ENCODE measurements around the gene STT3B. TPM values are rescaled to one million over a fixed set of nuclear protein-coding genes. Genes with fewer than 3 reads are reported as not detected.

Gene STT3B
- polyA plus RNA-seq, 1 donor = 125 TPM

DNA sequence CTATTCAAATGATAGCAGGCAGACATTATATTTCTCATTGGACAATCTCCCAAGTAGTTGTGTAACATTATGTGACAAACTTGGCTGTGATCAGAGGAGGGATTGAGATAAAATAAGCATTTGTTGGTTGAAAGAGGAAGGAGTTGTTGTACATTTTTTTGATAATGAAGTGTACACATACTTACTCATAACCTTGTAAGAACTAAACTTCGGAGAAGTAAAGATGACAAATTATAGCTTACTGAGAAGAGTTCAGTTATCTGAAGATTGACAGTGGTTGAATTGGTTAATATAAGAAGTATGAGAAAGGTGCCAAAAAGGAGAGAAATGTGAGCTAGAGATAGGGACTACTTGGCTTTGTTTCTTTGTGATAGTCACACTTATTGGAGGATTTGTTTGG, 32.6 kb downstream of the STT3B start:
- no peak overlapping the region for H3K4me3 ChIP-seq (ENCODE audit: low read length)
- no peak overlapping the region for H3K27ac ChIP-seq (ENCODE audit: low read length)
- no peaks in the 10 kb centered on the region for H3K27me3 ChIP-seq (ENCODE audit: control insufficient read depth, insufficient read depth, low read length)
- DNase-seq = no peak
- H3K36me3 ChIP-seq (ENCODE audit: control insufficient read depth, insufficient read depth, low read length) = no peaks in the 10 kb centered on the region
- no peaks in the 10 kb centered on the region for H3K4me1 ChIP-seq (ENCODE audit: control insufficient read depth, insufficient read depth, low read length)
- H3K9me3 ChIP-seq (ENCODE audit: control insufficient read depth, low read depth, low read length) = peaks cover 12% of the 10 kb centered on the region
- WGBS (ENCODE audit: insufficient coverage, low lambda C conversion rate) = no CpG with 5 or more reads among the region's 1 CpG

GRCh38 chr3:31567036-31567435, 34.3 kb downstream of the STT3B start:
- Histone ChIP-seq H3K27me3 (ENCODE audit: control insufficient read depth, insufficient read depth, low read length) (no peaks in the 10 kb centered on the region), H3K9me3 (ENCODE audit: control insufficient read depth, low read depth, low read length) (no peaks in the 10 kb centered on the region), H3K4me3 (ENCODE audit: low read length) (no peak overlapping the region), H3K36me3 (ENCODE audit: control insufficient read depth, insufficient read depth, low read length) (no peaks in the 10 kb centered on the region), H3K4me1 (ENCODE audit: control insufficient read depth, insufficient read depth, low read length) (no peaks in the 10 kb centered on the region), H3K27ac (ENCODE audit: low read length) (no peak overlapping the region)
- DNase-seq = peak in 1 of 2 donors; percentile 18
- WGBS (ENCODE audit: insufficient coverage, low lambda C conversion rate) = 36% methylated on average over 1 of the region's 1 CpG

DNA sequence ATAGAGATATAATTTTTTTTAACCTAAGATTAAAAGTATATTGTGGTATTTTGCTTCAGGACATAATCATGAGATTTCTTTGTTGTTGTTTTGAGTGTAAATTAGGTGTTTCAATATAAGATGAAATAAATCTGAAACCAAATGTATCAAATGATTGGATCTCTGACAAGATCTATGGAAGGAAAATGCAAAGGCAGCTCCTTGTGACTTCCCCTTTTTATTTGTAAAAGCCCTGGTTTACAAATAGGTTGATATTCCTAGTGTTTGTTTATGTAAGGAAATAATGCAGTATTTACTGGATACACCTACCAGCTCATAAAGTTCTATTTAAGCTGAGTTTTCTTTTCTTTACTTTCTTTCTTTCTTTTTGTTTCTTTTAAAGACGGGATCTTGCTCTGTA, 35.9 kb downstream of the STT3B start:
- H3K4me1 ChIP-seq (ENCODE audit: control insufficient read depth, insufficient read depth, low read length) = no peaks in the 10 kb centered on the region
- H3K4me3 ChIP-seq (ENCODE audit: low read length) = no peak overlapping the region
- no peaks in the 10 kb centered on the region for H3K36me3 ChIP-seq (ENCODE audit: control insufficient read depth, insufficient read depth, low read length)
- H3K9me3 ChIP-seq (ENCODE audit: control insufficient read depth, low read depth, low read length) = no peaks in the 10 kb centered on the region
- no peaks in the 10 kb centered on the region for H3K27me3 ChIP-seq (ENCODE audit: control insufficient read depth, insufficient read depth, low read length)
- no peak overlapping the region for H3K27ac ChIP-seq (ENCODE audit: low read length)
- 100% methylated on average over 1 of the region's 1 CpG for WGBS (ENCODE audit: insufficient coverage, low lambda C conversion rate)
- no peak for DNase-seq

GRCh38 chr3:31571325-31571724, 38.6 kb downstream of the STT3B start:
- WGBS (ENCODE audit: insufficient coverage, low lambda C conversion rate) = no CpG with 5 or more reads among the region's 1 CpG
- Histone ChIP-seq H3K27me3 (ENCODE audit: control insufficient read depth, insufficient read depth, low read length) (no peaks in the 10 kb centered on the region), H3K36me3 (ENCODE audit: control insufficient read depth, insufficient read depth, low read length) (no peaks in the 10 kb centered on the region), H3K27ac (ENCODE audit: low read length) (no peak overlapping the region), H3K4me1 (ENCODE audit: control insufficient read depth, insufficient read depth, low read length) (no peaks in the 10 kb centered on the region), H3K4me3 (ENCODE audit: low read length) (no peak overlapping the region), H3K9me3 (ENCODE audit: control insufficient read depth, low read depth, low read length) (no peaks in the 10 kb centered on the region)
- DNase-seq = no peak

- no peak for DNase-seq
- WGBS (ENCODE audit: insufficient coverage, low lambda C conversion rate) = no CpG with 5 or more reads among the region's 4 CpGs
- Histone ChIP-seq H3K4me1 (ENCODE audit: control insufficient read depth, insufficient read depth, low read length) (no peaks in the 10 kb centered on the region), H3K27ac (ENCODE audit: low read length) (no peak overlapping the region), H3K27me3 (ENCODE audit: control insufficient read depth, insufficient read depth, low read length) (no peaks in the 10 kb centered on the region), H3K4me3 (ENCODE audit: low read length) (no peak overlapping the region), H3K9me3 (ENCODE audit: control insufficient read depth, low read depth, low read length) (no peaks in the 10 kb centered on the region), H3K36me3 (ENCODE audit: control insufficient read depth, insufficient read depth, low read length) (no peaks in the 10 kb centered on the region)
Observed at GRCh38 chr3:31572236-31573004, 39.7 kb downstream of the STT3B start.

DNA sequence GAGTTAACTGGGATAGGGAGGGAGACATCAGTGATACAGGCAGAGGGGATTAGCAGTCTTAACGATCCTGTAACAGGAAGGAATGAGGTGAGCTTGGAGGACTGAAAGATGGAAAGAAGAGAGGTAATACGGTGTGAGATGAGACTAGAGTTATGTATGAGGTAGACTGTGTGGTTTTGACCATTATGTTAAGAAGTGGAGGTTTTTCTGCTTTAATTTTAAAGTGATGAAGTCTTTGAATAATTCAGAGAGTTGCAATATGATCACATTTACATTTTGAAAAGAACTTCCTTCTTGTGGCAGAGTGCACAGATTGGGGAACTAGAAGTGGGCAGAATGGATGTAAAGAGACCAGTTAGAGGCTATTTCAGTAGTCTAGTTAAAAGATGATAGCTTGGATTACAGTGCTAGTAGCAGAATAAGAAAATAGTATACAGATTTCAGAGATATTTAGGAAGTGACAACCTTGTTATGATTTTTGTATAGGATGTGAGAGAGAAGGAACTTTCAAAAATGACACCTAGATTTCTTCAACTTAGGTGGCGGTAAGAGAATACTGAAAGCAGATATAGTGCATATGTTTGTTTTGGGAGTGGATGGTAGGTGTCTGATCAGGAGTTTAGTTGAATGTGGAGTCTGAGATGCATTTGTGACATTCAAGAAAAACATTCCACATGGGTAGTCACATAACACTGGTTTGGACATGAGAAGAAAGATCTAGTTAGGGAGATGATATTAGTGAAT, 40.5 kb downstream of the STT3B start:
- Histone ChIP-seq H3K27ac (ENCODE audit: low read length) (no peak overlapping the region), H3K36me3 (ENCODE audit: control insufficient read depth, insufficient read depth, low read length) (peaks cover 2% of the 10 kb centered on the region), H3K27me3 (ENCODE audit: control insufficient read depth, insufficient read depth, low read length) (no peaks in the 10 kb centered on the region), H3K9me3 (ENCODE audit: control insufficient read depth, low read depth, low read length) (no peaks in the 10 kb centered on the region), H3K4me3 (ENCODE audit: low read length) (no peak overlapping the region), H3K4me1 (ENCODE audit: control insufficient read depth, insufficient read depth, low read length) (no peaks in the 10 kb centered on the region)
- WGBS (ENCODE audit: insufficient coverage, low lambda C conversion rate) = 100% methylated on average over 1 of the region's 3 CpGs
- no peak for DNase-seq

DNA sequence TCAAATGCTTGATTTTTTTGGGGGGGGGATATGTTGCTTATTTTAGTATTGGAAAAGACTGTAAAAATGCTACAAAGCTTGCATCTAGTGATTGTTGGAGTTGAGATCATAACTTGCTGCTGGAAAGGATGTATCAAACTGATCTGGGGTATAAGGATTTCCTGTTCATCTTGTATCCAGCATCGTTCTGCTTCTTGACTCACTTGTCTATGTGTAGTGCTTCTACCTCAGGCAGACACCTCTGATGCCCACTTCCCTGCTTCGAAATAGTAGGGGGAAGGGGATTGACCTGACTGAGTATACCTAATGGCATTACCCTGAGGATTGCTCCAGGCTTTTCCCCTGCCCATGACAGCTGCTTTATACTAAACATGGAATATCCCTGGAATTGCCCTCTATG, 42.7 kb downstream of the STT3B start:
- no peaks in the 10 kb centered on the region for H3K4me1 ChIP-seq (ENCODE audit: control insufficient read depth, insufficient read depth, low read length)

GRCh38 chr3:31576521-31576920, 43.8 kb downstream of the STT3B start:
- Histone ChIP-seq H3K27ac (ENCODE audit: low read length) (no peak overlapping the region), H3K4me3 (ENCODE audit: low read length) (no peak overlapping the region), H3K4me1 (ENCODE audit: control insufficient read depth, insufficient read depth, low read length) (no peaks in the 10 kb centered on the region), H3K27me3 (ENCODE audit: control insufficient read depth, insufficient read depth, low read length) (no peaks in the 10 kb centered on the region), H3K9me3 (ENCODE audit: control insufficient read depth, low read depth, low read length) (no peaks in the 10 kb centered on the region), H3K36me3 (ENCODE audit: control insufficient read depth, insufficient read depth, low read length) (peaks cover 2% of the 10 kb centered on the region)
- 25% methylated on average over 1 of the region's 1 CpG for WGBS (ENCODE audit: insufficient coverage, low lambda C conversion rate)
- no peak for DNase-seq

More for the DNA sequence above, 42.7 kb downstream of the STT3B start:
- Histone ChIP-seq H3K36me3 (ENCODE audit: control insufficient read depth, insufficient read depth, low read length) (peaks cover 2% of the 10 kb centered on the region), H3K27ac (ENCODE audit: low read length) (no peak overlapping the region), H3K4me3 (ENCODE audit: low read length) (no peak overlapping the region), H3K9me3 (ENCODE audit: control insufficient read depth, low read depth, low read length) (no peaks in the 10 kb centered on the region), H3K27me3 (ENCODE audit: control insufficient read depth, insufficient read depth, low read length) (no peaks in the 10 kb centered on the region)
- no peak for DNase-seq
- WGBS (ENCODE audit: insufficient coverage, low lambda C conversion rate) = 100% methylated on average over 1 of the region's 2 CpGs

DNA sequence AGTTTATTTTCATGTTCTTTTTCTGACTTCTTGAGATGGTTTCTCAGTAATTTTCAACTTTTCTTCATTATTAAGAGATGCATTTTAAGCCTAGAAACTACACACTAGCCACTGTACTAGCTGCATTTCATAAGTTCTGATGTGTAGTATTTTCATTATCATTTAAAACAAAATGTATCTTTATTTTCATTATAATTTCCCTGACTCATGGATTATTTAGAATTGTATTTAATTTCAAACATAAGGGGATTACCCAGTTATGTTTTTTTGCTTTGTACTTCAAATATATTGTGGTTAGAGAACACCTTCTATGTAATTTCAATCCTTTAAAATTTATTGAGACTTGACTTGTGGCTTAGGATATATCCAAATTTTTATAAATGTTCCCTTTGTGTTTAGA, 44.5 kb downstream of the STT3B start:
- no peaks in the 10 kb centered on the region for H3K4me1 ChIP-seq (ENCODE audit: control insufficient read depth, insufficient read depth, low read length)
- H3K27me3 ChIP-seq (ENCODE audit: control insufficient read depth, insufficient read depth, low read length) = no peaks in the 10 kb centered on the region

DNA sequence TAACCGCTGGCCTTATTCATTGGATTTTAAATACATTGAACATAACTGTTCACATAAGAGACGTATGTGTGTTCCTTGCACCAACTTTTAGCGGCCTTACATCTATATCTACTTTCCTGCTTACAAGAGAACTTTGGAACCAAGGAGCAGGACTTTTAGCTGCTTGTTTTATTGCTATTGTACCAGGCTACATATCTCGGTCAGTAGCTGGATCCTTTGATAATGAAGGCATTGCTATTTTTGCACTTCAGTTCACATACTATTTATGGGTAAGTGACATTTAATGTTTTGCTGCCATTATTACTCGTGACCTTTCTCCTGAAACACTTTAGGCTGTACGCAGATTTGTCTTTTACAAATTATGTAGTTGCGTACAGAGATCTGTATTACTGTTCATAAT, 47.1 kb downstream of the STT3B start:
- H3K27ac ChIP-seq (ENCODE audit: low read length) = peak overlapping the region; percentile 20

More for the DNA sequence above, 44.5 kb downstream of the STT3B start:
- Histone ChIP-seq H3K9me3 (ENCODE audit: control insufficient read depth, low read depth, low read length) (no peaks in the 10 kb centered on the region), H3K36me3 (ENCODE audit: control insufficient read depth, insufficient read depth, low read length) (peaks cover 2% of the 10 kb centered on the region), H3K4me3 (ENCODE audit: low read length) (no peak overlapping the region), H3K27ac (ENCODE audit: low read length) (no peak overlapping the region)
- no peak for DNase-seq

More for the DNA sequence above, 47.1 kb downstream of the STT3B start:
- WGBS (ENCODE audit: insufficient coverage, low lambda C conversion rate) = 50% methylated on average over 5 of the region's 7 CpGs
- H3K4me1 ChIP-seq (ENCODE audit: control insufficient read depth, insufficient read depth, low read length) = no peaks in the 10 kb centered on the region
- H3K9me3 ChIP-seq (ENCODE audit: control insufficient read depth, low read depth, low read length) = peaks cover 3% of the 10 kb centered on the region
- peak; percentile 52 to 73 for DNase-seq
- no peaks in the 10 kb centered on the region for H3K27me3 ChIP-seq (ENCODE audit: control insufficient read depth, insufficient read depth, low read length)
- H3K36me3 ChIP-seq (ENCODE audit: control insufficient read depth, insufficient read depth, low read length) = peaks cover 2% of the 10 kb centered on the region
- H3K4me3 ChIP-seq (ENCODE audit: low read length) = no peak overlapping the region
